NCI-H2227 (cell line): ENCODE results near the gene CETP.
A peak's percentile ranks its signal among the peaks of the same experiment; 100 is the strongest.
"Not testable (repeated sequence)": the region's sequence is repeated elsewhere in the genome, so short reads cannot be mapped to it uniquely, and the experiment has no call there.

Experiments used
- DNase-seq: peaks from one replicate; lab custom pipeline; 2025; ENCODE audit not compliant: unreplicated experiment; lab: John Stamatoyannopoulos, UW

CETP gene

GRCh38 chr16:56956756-56957155 lies 5.0 kb upstream of the CETP start:
- no peak for DNase-seq

GRCh38 chr16:56960681-56961281 lies 969 bp upstream of the CETP start:
- no peak for DNase-seq

- DNase-seq = no peak
Observed at GRCh38 chr16:56961386-56961785, 364 bp upstream of the CETP start.

- peak; percentile 22 for DNase-seq
Observed at GRCh38 chr16:56964243-56965148, 2.7 kb downstream of the CETP start.

GRCh38 chr16:56965149-56966092 lies 3.7 kb downstream of the CETP start:
- no peak for DNase-seq

- DNase-seq = no peak
Observed at GRCh38 chr16:56966093-56966475, 4.3 kb downstream of the CETP start.

- no peak for DNase-seq
Observed at GRCh38 chr16:56967733-56968132, 6.0 kb downstream of the CETP start.

GRCh38 chr16:56969769-56970168 lies 8.0 kb downstream of the CETP start:
- DNase-seq = no peak

GRCh38 chr16:56970934-56971767 lies 9.4 kb downstream of the CETP start:
- no peak for DNase-seq

- no peak for DNase-seq
Observed at GRCh38 chr16:56971768-56972043, 10.0 kb downstream of the CETP start.

GRCh38 chr16:56972403-56973293 lies 10.9 kb downstream of the CETP start:
- DNase-seq = no peak

- no peak for DNase-seq
Observed at GRCh38 chr16:56973294-56973689, 11.5 kb downstream of the CETP start.

GRCh38 chr16:56973899-56974298 lies 12.1 kb downstream of the CETP start:
- DNase-seq = not testable (repeated sequence)

- no peak for DNase-seq
Observed at GRCh38 chr16:56974549-56975300, 13.0 kb downstream of the CETP start.

- no peak for DNase-seq
Observed at GRCh38 chr16:56975714-56976113, 14.0 kb downstream of the CETP start.

- no peak for DNase-seq
Observed at GRCh38 chr16:56977216-56977615, 15.5 kb downstream of the CETP start.

- no peak for DNase-seq
Observed at GRCh38 chr16:56977823-56978430, 16.2 kb downstream of the CETP start.

- DNase-seq = no peak
Observed at GRCh38 chr16:56980201-56980535, 18.4 kb downstream of the CETP start.
